B cell (primary cell): ENCODE data around the gene DPH1. TPM values are rescaled to one million over a fixed set of nuclear protein-coding genes. Genes with fewer than 3 reads are reported as not detected.
A peak's percentile ranks its signal among the peaks of the same experiment; 100 is the strongest.

ENCODE experiments used
- ATAC-seq: fragments of 200-7000 bp; cut with Tn5 transposase; one replicate; pipeline ENCODE4 v1.10.0; 2021; ENCODE audit warnings: low read depth, mild to moderate bottlenecking, moderate number of reproducible peaks, moderate library complexity
- CTCF ChIA-PET: fragments of 350-600 bp; sonication (Branson Sonifier 250); formaldehyde crosslinking; loops from one replicate; lab custom pipeline; 2021; ENCODE audit warnings: antibody characterized with exemption, inconsistent platforms; lab: Charles Lee
- POLR2A ChIA-PET: fragments of 350-600 bp; sonication (Branson Sonifier 250); formaldehyde crosslinking; loops from one replicate; lab custom pipeline; 2021; ENCODE audit warnings: antibody characterized with exemption; lab: Charles Lee
- DNase-seq: peaks from one replicate; pipeline ENCODE4 v3.0.0; 2013
- H2AFZ ChIP-seq: 2 replicates; pipeline ENCODE4 v1.6.1; 2012; ENCODE audit warnings: mild to moderate bottlenecking, low read depth, low read length; ENCODE audit not compliant: insufficient read depth, poor library complexity, severe bottlenecking
- H3K27ac ChIP-seq, 2 donors: 1 replicate in 1 of 2; 2 replicates in 1 of 2; pipeline ENCODE4 v1.5.1; 2012 to 2013; ENCODE audit warnings: low read length in 2 of 2, mild to moderate bottlenecking in 2 of 2, moderate library complexity in 1 of 2
- H3K27me3 ChIP-seq, 4 experiments: fragments of 200-600 bp in 1 of 4; sonication (generic) in 1 of 4; replicated peaks in 1 of 4; 1 replicate in 2 of 4; 2 replicates in 2 of 4; pipeline versions ENCODE4 v1.6.1 to v1.7.0; 2013 to 2016; ENCODE audit warnings: low read length in 3 of 4, mild to moderate bottlenecking in 2 of 4, mixed read lengths in 1 of 4, moderate library complexity in 1 of 4; ENCODE audit not compliant: insufficient read depth in 4 of 4, control insufficient read depth in 3 of 4; ENCODE audit errors: control extremely low read depth in 1 of 4
- H3K36me3 ChIP-seq, 2 experiments: replicated peaks in 1 of 2; 1 replicate in 1 of 2; 2 replicates in 1 of 2; pipeline versions ENCODE4 v1.6.1 to v1.7.1; 2013; ENCODE audit warnings: low read length in 1 of 2; ENCODE audit not compliant: insufficient read depth in 2 of 2, control insufficient read depth in 1 of 2; ENCODE audit errors: control extremely low read depth in 1 of 2, extremely low read depth in 1 of 2
- H3K4me1 ChIP-seq, 2 donors: fragments of 200-600 bp in 1 of 2; sonication (generic) in 1 of 2; 1 replicate in 1 of 2; 2 replicates in 1 of 2; pipeline versions ENCODE4 v1.5.1 to v1.6.1; 2013 to 2017; ENCODE audit warnings: low read length in 2 of 2; ENCODE audit not compliant: control insufficient read depth in 2 of 2, insufficient read depth in 2 of 2
- H3K4me2 ChIP-seq: replicated peaks from 2 replicates; pipeline ENCODE3; 2012; ENCODE audit warnings: mild to moderate bottlenecking, low read depth, low read length; ENCODE audit not compliant: poor library complexity, severe bottlenecking
- H3K4me3 ChIP-seq, 5 experiments: fragments of 200-600 bp in 1 of 5; sonication (generic) in 1 of 5; 1 replicate in 3 of 5; 2 replicates in 2 of 5; pipeline versions ENCODE4 v1.5.1 to v1.7.0; 2011 to 2016; ENCODE audit warnings: low read length in 4 of 5, mild to moderate bottlenecking in 4 of 5, low read depth in 2 of 5, control low read depth in 1 of 5, moderate library complexity in 1 of 5; ENCODE audit not compliant: insufficient read depth in 1 of 5; ENCODE audit errors: control extremely low read depth in 1 of 5, extremely low read depth in 1 of 5
- H3K79me2 ChIP-seq: fragments of 200-600 bp; sonication (generic); one replicate; pipeline ENCODE4 v1.6.0; 2016; ENCODE audit warnings: low read length; ENCODE audit not compliant: control insufficient read depth, insufficient read depth
- H3K9ac ChIP-seq: fragments of 200-600 bp; sonication (generic); 2 replicates; pipeline ENCODE4 v1.6.1; 2017; ENCODE audit warnings: mild to moderate bottlenecking, low read length, moderate library complexity
- H3K9me3 ChIP-seq, 3 donors: one replicate each; pipeline versions ENCODE4 v1.6.1 to v1.7.1; 2013; ENCODE audit warnings: low read length in 2 of 3; ENCODE audit not compliant: control insufficient read depth in 2 of 3, insufficient read depth in 1 of 3; ENCODE audit errors: control extremely low read depth in 1 of 3
- H4K20me1 ChIP-seq: 2 replicates; pipeline ENCODE4 v1.6.0; 2012; ENCODE audit warnings: mild to moderate bottlenecking, low read length; ENCODE audit not compliant: insufficient read depth, control insufficient read depth, poor library complexity, severe bottlenecking
- H3K27ac Mint-ChIP-seq: one replicate; pipeline ENCODE4 v1.8.0; 2021; ENCODE audit warnings: mixed read lengths
- H3K27me3 Mint-ChIP-seq: one replicate; pipeline ENCODE4 v1.8.0; 2021; ENCODE audit warnings: mixed read lengths
- H3K4me1 Mint-ChIP-seq: one replicate; pipeline ENCODE4 v1.8.0; 2021; ENCODE audit warnings: mixed read lengths
- H3K4me3 Mint-ChIP-seq: one replicate; pipeline ENCODE4 v1.8.0; 2021; ENCODE audit warnings: mixed read lengths
- H3K9me3 Mint-ChIP-seq: one replicate; pipeline ENCODE4 v1.8.0; 2022; ENCODE audit warnings: mixed read lengths; ENCODE audit not compliant: insufficient read depth
- EZH2 ChIP-seq: IDR thresholded peaks from 2 replicates; pipeline ENCODE4 v1.6.1; 2012; ENCODE audit warnings: borderline replicate concordance, low read depth, mild to moderate bottlenecking, moderate library complexity, low read length; ENCODE audit not compliant: insufficient read depth, poor library complexity, severe bottlenecking
- WGBS: methylation state at CpG from one replicate; pipeline ENCODE4 v1.1.5; 2013; ENCODE audit warnings: missing lambda C conversion rate; ENCODE audit not compliant: insufficient coverage; 5-methylcytosine and 5-hydroxymethylcytosine counted together
- intact Hi-C: fragments of 100-400 bp; cut with micrococcal nuclease; formaldehyde crosslinking; loops from one replicate; pipeline ENCODE4 v1.10.0; 2022
- polyA plus RNA-seq: library from polyadenylated mRNA; depleted of rRNA; stranded (reverse); fragments of >200 nt; gene quantifications from 2 replicates; pipeline ENCODE4 v1.2.3, GENCODE V29; 2012
- total RNA-seq, 2 donors: library from RNA; stranded (reverse); fragments of 120-200 nt in 1 of 2; gene quantifications; 1 replicate in 1 of 2; 2 replicates in 1 of 2; pipeline versions ENCODE4 v1.2.3 to v1.2.4, GENCODE V29; 2013 to 2022
- TF ChIP-seq, protein P1 (sequence below): fragments of 200-600 bp; IDR thresholded peaks from one replicate; pipeline ENCODE4 v1.8.0; 2022; ENCODE audit warnings: antibody characterized with exemption, mild to moderate bottlenecking

DPH1 gene
- total and polyA plus RNA-seq, 2 donors (not counting 1 experiment from before 2014, with no cell fraction given) = 83.6 to 105 TPM

DNA sequence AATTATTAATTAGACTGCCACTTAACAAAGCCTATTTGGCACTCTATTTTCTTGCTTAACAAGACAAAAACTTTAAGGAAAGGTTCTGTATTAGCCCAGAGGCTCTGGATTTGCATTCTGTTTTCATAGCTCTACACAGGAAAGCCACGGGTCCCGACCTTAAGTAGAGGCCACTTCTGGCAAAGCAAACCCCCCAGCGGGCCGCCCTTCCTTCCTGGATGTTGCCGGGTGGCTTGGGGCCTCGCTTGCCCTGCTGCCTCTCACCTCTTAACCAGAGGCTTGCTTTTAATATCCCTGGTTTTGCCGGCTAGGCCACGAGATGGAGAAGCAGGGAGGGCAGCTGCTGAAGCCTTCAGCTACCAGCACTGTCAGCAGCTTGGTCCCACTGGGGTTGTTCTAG lies 9.2 kb upstream of the DPH1 start:
- ChIA-PET POLR2A (no interaction called here), CTCF (interaction anchor here (1.5 kb wide), 1 partner anchor 224 kb away, joined by 7 read pairs; no protein-coding TSS in a partner anchor)
- Histone ChIP-seq H3K27me3 (peaks cover 0 to 44% (median 15%) of the 10 kb centered on the region in 4 experiments), H3K4me2 (no peak overlapping the region), H3K36me3 (no peaks in the 10 kb centered on the region), H3K27ac (no peak overlapping the region), H3K4me1 (peaks cover 29 to 35% of the 10 kb centered on the region in 2 donors), H4K20me1 (peaks cover 7% of the 10 kb centered on the region), H3K79me2 (no peaks in the 10 kb centered on the region), H3K9me3 (peaks cover 0 to 6% (median 0%) of the 10 kb centered on the region in 3 donors), H3K9ac (no peak overlapping the region), H2AFZ (no peak overlapping the region), H3K4me3 (no peak overlapping the region)
- TF ChIP-seq EZH2 = no peak
- TF ChIP-seq, protein P1, sequence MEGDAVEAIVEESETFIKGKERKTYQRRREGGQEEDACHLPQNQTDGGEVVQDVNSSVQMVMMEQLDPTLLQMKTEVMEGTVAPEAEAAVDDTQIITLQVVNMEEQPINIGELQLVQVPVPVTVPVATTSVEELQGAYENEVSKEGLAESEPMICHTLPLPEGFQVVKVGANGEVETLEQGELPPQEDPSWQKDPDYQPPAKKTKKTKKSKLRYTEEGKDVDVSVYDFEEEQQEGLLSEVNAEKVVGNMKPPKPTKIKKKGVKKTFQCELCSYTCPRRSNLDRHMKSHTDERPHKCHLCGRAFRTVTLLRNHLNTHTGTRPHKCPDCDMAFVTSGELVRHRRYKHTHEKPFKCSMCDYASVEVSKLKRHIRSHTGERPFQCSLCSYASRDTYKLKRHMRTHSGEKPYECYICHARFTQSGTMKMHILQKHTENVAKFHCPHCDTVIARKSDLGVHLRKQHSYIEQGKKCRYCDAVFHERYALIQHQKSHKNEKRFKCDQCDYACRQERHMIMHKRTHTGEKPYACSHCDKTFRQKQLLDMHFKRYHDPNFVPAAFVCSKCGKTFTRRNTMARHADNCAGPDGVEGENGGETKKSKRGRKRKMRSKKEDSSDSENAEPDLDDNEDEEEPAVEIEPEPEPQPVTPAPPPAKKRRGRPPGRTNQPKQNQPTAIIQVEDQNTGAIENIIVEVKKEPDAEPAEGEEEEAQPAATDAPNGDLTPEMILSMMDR = no peak
- ATAC-seq (no peak), DNase-seq (no peak)
- Mint-ChIP-seq H3K9me3 (no peaks in the 10 kb centered on the region), H3K27ac (no peak overlapping the region), H3K4me1 (peaks cover 19% of the 10 kb centered on the region), H3K4me3 (no peak overlapping the region), H3K27me3 (peaks cover 48% of the 10 kb centered on the region)
- intact Hi-C loops = no loop called here
- WGBS = 4% methylated on average over 8 of the region's 8 CpGs

DNA sequence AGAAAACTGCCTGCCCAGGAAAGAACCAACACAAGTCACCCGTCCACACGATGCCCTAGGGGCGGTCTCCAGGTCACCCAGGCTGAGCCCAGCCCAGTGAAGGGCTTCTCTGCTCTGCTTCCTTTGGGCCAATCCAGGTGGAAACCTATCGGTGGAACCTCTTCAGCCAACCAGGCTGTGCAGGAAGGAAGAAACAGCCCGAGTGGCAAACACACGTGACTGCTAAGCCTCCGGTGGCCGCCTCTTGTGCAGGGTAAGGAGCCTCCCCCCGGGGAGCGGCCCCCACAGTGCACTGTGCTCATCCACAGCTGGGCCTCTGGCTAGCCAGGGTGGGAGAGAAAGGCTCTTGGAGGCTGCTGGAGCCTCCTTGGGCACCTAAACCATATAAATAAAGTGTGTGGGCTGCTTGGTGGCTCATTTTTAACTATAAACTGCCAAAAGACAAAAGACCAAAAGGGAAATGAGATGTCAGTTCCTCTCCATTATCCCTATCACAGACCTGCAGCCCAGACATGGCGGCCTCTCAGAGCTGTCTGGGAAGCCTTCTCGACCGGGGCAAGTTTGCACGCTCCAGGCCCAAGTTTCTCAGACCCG lies 7.2 kb upstream of the DPH1 start:
- Mint-ChIP-seq H3K9me3 (no peaks in the 10 kb centered on the region), H3K27me3 (peaks cover 55% of the 10 kb centered on the region), H3K27ac (no peak overlapping the region), H3K4me1 (peaks cover 24% of the 10 kb centered on the region), H3K4me3 (peak overlapping the region; percentile 52)
- no peak for ATAC-seq
- Histone ChIP-seq H3K79me2 (no peaks in the 10 kb centered on the region), H3K27ac (no peak overlapping the region), H3K36me3 (no peaks in the 10 kb centered on the region), H4K20me1 (peaks cover 7% of the 10 kb centered on the region), H3K4me1 (peaks cover 35 to 36% of the 10 kb centered on the region in 2 donors), H3K9ac (no peak overlapping the region), H3K4me2 (peak overlapping the region; percentile 96), H3K9me3 (peaks cover 0 to 10% (median 0%) of the 10 kb centered on the region in 3 donors), H3K4me3 (no peak overlapping the region), H2AFZ (no peak overlapping the region), H3K27me3 (peaks cover 0 to 57% (median 22%) of the 10 kb centered on the region in 4 experiments)
- TF ChIP-seq, protein P1 = no peak
- no peak for TF ChIP-seq EZH2
- POLR2A ChIA-PET = no interaction called here
- intact Hi-C loops = no loop called here
- peak; percentile 31 for DNase-seq
- WGBS = 28% methylated on average over 13 of the region's 15 CpGs
- CTCF ChIA-PET = no interaction called here
